Measurements from ENCODE around the gene BFSP2. TPM values are rescaled to one million over a fixed set of nuclear protein-coding genes. Genes with fewer than 3 reads are reported as not detected.
A peak's percentile ranks its signal among the peaks of the same experiment; 100 is the strongest.

The BFSP2 gene
- total and polyA plus RNA-seq, 2 of the 4 experiments (the other 2 are of a cell fraction): not detected

DNA sequence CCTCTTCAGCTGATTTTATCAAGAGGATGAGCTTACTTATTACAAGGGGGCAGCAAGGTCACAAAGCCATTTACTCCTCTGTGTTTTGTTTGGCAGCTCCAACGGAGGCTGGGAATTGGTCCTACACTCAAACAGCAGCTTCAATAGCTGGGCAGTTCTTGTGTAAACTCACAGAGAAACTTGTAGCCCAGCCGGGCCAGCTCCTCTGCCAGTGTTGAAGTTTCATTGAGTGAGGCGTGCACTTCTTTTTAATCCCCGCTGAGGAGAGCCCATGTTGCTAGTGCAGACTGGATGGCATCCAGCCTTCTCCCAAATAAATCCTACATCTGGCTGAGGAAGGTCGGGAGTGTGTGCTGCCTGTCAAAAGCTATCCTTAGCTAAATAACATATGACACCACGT is 59.5 kb downstream of the BFSP2 start:
- no TSS peak for BruUV-seq (replicated peaks)
- no peak overlapping the region for H3K9ac ChIP-seq (ENCODE audit: low read depth, low read length)
- no peak overlapping the region for H2BK120ac ChIP-seq (ENCODE audit: low read depth, low read length)
- no peak overlapping the region for H3K18ac ChIP-seq (ENCODE audit: low read depth, low read length)
- no peak overlapping the region for H2AFZ ChIP-seq (replicated peaks; ENCODE audit: low read length, poor library complexity)
- DNase-seq (no peak), ATAC-seq (ENCODE audit: low read depth) (peak; percentile 67)
- H4K8ac ChIP-seq (ENCODE audit: low read depth in 2 of 2, low read length in 2 of 2): no peak overlapping the region
- H2BK5ac ChIP-seq (ENCODE audit: low read depth, low read length, poor library complexity, severe bottlenecking): no peak overlapping the region
- no peak overlapping the region for H4K91ac ChIP-seq (ENCODE audit: insufficient read depth, low read depth, low read length)
- ChIA-PET POLR2A (ENCODE audit: unreplicated experiment) (no interaction called here), CTCF (interaction anchor here (0.6 to 0.8 kb wide), 2 partner anchors 15 to 417 kb away, joined by 3 read pairs; no protein-coding TSS in a partner anchor)
- intact Hi-C loops (cut with micrococcal nuclease): loop anchor here (10.0 kb wide), 1 partner anchor 345 kb away; the partner anchor contains the start of gene SRPRB
- no peak overlapping the region for H3K56ac ChIP-seq (ENCODE audit: extremely low read depth, insufficient read depth, low read length)
- H3K14ac ChIP-seq (replicated peaks; ENCODE audit: low read depth, low read length): no peak overlapping the region
- no peaks in the 10 kb centered on the region for H3K4me1 ChIP-seq (ENCODE audit: control insufficient read depth, insufficient read depth, low read length)
- no peak overlapping the region for H2BK20ac ChIP-seq (ENCODE audit: low read depth, low read length)
- H2AK9ac ChIP-seq (replicated peaks; ENCODE audit: low read depth, low read length, poor library complexity): no peak overlapping the region
- H3K27ac ChIP-seq (ENCODE audit: insufficient read depth, low read length): no peak overlapping the region
- in situ Hi-C loops (cut with MboI; ENCODE audit: low sequenced_read_pairs): loop anchor here (25.0 kb wide), 1 partner anchor 353 kb away; the partner anchor contains the start of gene SRPRB
- no peak overlapping the region for H3K4me2 ChIP-seq (ENCODE audit: low read depth, low read length)
- no peaks in the 10 kb centered on the region for H3K79me1 ChIP-seq (ENCODE audit: low read depth in 1 of 2, low read length in 2 of 2)
- peaks cover 2% of the 10 kb centered on the region; the same call in 1 of the 2 replicates for H3K27me3 ChIP-seq (ENCODE audit: control insufficient read depth, insufficient read depth, low read length)
- TF ChIP-seq SMC3 (IDR thresholded peaks at IDR 0.05; ENCODE audit: low read depth, low read length) (no peak), RFX5 (IDR thresholded peaks at IDR 0.05; ENCODE audit: low read depth, low read length) (no peak), MXI1 (IDR thresholded peaks at IDR 0.05; ENCODE audit: borderline replicate concordance, low read depth, low read length) (no peak), RAD21 (IDR thresholded peaks at IDR 0.05; ENCODE audit: low read length) (no peak), MAZ (IDR thresholded peaks at IDR 0.05; ENCODE audit: borderline replicate concordance, low read depth, low read length) (no peak), RCOR1 (IDR thresholded peaks at IDR 0.05; ENCODE audit: insufficient replicate concordance, low read length) (no peak), MAFK (IDR thresholded peaks at IDR 0.05; ENCODE audit: low read depth, low read length) (no peak), POLR2A (IDR thresholded peaks at IDR 0.05; ENCODE audit: low read depth, low read length) (no peak), CEBPB (IDR thresholded peaks at IDR 0.05; ENCODE audit: low read depth, low read length) (no peak), CHD1 (IDR thresholded peaks at IDR 0.05; ENCODE audit: low read depth, low read length) (no peak), FOS (IDR thresholded peaks at IDR 0.05; ENCODE audit: low read depth, low read length) (no peak)
- TF ChIP-seq, protein P1, sequence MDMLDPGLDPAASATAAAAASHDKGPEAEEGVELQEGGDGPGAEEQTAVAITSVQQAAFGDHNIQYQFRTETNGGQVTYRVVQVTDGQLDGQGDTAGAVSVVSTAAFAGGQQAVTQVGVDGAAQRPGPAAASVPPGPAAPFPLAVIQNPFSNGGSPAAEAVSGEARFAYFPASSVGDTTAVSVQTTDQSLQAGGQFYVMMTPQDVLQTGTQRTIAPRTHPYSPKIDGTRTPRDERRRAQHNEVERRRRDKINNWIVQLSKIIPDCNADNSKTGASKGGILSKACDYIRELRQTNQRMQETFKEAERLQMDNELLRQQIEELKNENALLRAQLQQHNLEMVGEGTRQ (IDR thresholded peaks at IDR 0.05; ENCODE audit: low read depth, low read length): no peak
- TF ChIP-seq, protein P2, sequence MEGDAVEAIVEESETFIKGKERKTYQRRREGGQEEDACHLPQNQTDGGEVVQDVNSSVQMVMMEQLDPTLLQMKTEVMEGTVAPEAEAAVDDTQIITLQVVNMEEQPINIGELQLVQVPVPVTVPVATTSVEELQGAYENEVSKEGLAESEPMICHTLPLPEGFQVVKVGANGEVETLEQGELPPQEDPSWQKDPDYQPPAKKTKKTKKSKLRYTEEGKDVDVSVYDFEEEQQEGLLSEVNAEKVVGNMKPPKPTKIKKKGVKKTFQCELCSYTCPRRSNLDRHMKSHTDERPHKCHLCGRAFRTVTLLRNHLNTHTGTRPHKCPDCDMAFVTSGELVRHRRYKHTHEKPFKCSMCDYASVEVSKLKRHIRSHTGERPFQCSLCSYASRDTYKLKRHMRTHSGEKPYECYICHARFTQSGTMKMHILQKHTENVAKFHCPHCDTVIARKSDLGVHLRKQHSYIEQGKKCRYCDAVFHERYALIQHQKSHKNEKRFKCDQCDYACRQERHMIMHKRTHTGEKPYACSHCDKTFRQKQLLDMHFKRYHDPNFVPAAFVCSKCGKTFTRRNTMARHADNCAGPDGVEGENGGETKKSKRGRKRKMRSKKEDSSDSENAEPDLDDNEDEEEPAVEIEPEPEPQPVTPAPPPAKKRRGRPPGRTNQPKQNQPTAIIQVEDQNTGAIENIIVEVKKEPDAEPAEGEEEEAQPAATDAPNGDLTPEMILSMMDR (conservative IDR thresholded peaks at IDR 0.05; ENCODE audit: low read depth, low read length): no peak
- TF ChIP-seq, protein P3, sequence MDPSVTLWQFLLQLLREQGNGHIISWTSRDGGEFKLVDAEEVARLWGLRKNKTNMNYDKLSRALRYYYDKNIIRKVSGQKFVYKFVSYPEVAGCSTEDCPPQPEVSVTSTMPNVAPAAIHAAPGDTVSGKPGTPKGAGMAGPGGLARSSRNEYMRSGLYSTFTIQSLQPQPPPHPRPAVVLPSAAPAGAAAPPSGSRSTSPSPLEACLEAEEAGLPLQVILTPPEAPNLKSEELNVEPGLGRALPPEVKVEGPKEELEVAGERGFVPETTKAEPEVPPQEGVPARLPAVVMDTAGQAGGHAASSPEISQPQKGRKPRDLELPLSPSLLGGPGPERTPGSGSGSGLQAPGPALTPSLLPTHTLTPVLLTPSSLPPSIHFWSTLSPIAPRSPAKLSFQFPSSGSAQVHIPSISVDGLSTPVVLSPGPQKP (IDR thresholded peaks at IDR 0.05; ENCODE audit: borderline replicate concordance, low read depth, low read length): no peak
- H4K20me1 ChIP-seq (ENCODE audit: insufficient read depth, low read length): no peaks in the 10 kb centered on the region
- WGBS, 2 experiments (ENCODE audit: extremely low coverage in 2 of 2, insufficient read length in 1 of 2): no CpG with 5 or more reads among the region's 6 CpGs
- no peaks in the 10 kb centered on the region for H3K9me3 ChIP-seq (ENCODE audit: control insufficient read depth, insufficient read depth, low read length)
- H3K4ac ChIP-seq (ENCODE audit: low read depth, low read length): no peak overlapping the region
- dilution Hi-C loops (cut with HindIII; ENCODE audit: low sequenced_read_pairs, unreplicated experiment): no loop called here
- H4K5ac ChIP-seq (ENCODE audit: low read depth, low read length): no peak overlapping the region
- no peak overlapping the region for H3K4me3 ChIP-seq (ENCODE audit: insufficient read depth, low read depth, low read length)
- H2AK5ac ChIP-seq (ENCODE audit: low read depth, low read length): no peak overlapping the region
- no peaks in the 10 kb centered on the region for H3K9me1 ChIP-seq (ENCODE audit: insufficient read depth, low read length)
- no peak overlapping the region for H2BK15ac ChIP-seq (ENCODE audit: low read depth, low read length)
- no peaks in the 10 kb centered on the region for H3K36me3 ChIP-seq (ENCODE audit: control insufficient read depth, insufficient read depth, low read length)
- H3K23ac ChIP-seq (ENCODE audit: low read depth, low read length): no peak overlapping the region
